ENCODE data around the gene RASSF3.
"Not testable (repeated sequence)": the region's sequence is repeated elsewhere in the genome, so short reads cannot be mapped to it uniquely, and the experiment has no call there.

Gene RASSF3

DNA sequence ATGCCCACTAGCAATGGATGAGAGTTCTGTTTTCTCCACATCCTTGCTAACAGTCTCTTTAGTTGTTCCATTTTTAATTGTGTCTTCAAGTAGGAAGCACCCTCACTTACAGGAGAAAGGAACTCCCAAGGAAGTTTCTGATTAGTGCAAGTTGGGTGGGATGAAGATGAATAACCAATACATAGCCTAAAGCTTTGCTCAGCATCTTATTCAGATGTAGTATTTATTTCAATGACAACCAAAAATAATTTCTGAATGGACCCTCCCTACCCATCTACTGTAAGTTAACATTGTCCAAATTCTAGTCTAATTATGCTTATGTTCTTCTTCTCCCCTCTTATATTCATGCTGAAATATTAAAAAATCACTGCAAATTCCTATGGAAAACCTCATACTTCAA is 36.0 kb downstream of the RASSF3 start:
- TF ChIP-seq, protein P1, sequence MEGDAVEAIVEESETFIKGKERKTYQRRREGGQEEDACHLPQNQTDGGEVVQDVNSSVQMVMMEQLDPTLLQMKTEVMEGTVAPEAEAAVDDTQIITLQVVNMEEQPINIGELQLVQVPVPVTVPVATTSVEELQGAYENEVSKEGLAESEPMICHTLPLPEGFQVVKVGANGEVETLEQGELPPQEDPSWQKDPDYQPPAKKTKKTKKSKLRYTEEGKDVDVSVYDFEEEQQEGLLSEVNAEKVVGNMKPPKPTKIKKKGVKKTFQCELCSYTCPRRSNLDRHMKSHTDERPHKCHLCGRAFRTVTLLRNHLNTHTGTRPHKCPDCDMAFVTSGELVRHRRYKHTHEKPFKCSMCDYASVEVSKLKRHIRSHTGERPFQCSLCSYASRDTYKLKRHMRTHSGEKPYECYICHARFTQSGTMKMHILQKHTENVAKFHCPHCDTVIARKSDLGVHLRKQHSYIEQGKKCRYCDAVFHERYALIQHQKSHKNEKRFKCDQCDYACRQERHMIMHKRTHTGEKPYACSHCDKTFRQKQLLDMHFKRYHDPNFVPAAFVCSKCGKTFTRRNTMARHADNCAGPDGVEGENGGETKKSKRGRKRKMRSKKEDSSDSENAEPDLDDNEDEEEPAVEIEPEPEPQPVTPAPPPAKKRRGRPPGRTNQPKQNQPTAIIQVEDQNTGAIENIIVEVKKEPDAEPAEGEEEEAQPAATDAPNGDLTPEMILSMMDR (IDR thresholded peaks at IDR 0.05; ENCODE audit: low read depth, low read length, missing control alignments), result no peak
- H3K4me3 ChIP-seq (replicated peaks; ENCODE audit: low read depth, low read length), result no peak overlapping the region
- DNase-seq (ENCODE audit: extremely low read depth, low read depth), result no peak

DNA sequence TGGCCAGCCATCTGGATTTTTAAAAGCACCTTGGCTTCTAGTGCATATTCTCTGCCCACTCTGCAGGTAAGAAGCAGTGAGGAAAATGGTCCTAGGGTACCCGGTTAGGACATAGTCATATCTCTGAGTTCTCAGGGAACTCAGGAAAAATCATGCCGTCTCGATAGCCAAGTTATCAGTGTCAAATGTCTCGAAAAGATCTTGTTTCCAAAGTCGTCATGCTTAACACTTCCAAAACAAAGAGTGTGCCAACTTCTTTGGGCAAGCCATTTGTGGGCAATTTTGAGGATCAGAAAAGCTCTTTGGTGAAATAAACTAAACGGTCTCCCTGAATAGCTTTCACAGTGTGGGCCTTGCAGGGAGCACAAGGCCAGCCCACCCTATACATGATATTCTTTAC is 39.2 kb downstream of the RASSF3 start:
- no peak for DNase-seq (ENCODE audit: extremely low read depth, low read depth)
- TF ChIP-seq, protein P1 (IDR thresholded peaks at IDR 0.05; ENCODE audit: low read depth, low read length, missing control alignments), result no peak
- no peak overlapping the region for H3K4me3 ChIP-seq (replicated peaks; ENCODE audit: low read depth, low read length)

DNA sequence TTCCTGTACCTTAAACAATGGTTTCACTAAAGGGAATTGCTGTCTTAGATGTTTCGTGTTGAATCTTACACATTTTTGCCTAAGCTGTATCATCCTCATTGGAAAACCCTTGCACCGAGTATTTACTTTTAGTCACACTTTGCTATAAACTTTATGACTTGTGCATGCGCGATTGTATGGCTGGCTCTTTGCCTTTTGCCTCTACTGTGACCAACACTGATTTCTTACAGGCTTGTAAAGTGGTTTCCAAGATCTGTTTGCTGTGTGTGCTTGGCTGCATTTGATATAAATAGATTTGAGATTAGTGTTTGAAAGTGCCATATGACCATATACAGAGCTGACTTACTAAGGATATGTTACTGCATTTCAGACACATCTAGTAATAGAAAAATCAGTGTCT is 40.5 kb downstream of the RASSF3 start:
- no peak overlapping the region for H3K4me3 ChIP-seq (replicated peaks; ENCODE audit: low read depth, low read length)
- DNase-seq (ENCODE audit: extremely low read depth, low read depth), result no peak
- TF ChIP-seq, protein P1 (IDR thresholded peaks at IDR 0.05; ENCODE audit: low read depth, low read length, missing control alignments), result no peak

DNA sequence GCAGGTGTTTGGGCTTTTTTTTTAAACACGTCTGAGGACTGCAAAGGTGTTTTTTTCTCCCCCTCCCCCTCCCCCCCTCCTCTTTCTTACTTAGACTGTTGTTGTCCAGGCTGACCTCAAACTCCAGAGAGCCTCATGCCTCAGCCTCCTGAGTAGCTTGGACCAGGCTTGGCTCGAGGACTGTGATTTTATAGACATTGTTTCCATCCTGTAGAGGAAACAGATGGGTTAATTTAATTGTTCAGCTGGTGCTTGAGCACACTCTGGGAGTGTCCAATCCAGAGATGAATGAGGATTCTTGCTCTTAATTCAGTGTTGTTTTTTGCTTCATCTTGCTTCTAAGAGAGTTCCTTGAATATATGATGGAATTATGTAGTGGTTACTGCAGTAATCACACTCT is 42.1 kb downstream of the RASSF3 start:
- no peak overlapping the region for H3K4me3 ChIP-seq (replicated peaks; ENCODE audit: low read depth, low read length)
- DNase-seq (ENCODE audit: extremely low read depth, low read depth), result no peak
- TF ChIP-seq, protein P1 (IDR thresholded peaks at IDR 0.05; ENCODE audit: low read depth, low read length, missing control alignments), result no peak

DNA sequence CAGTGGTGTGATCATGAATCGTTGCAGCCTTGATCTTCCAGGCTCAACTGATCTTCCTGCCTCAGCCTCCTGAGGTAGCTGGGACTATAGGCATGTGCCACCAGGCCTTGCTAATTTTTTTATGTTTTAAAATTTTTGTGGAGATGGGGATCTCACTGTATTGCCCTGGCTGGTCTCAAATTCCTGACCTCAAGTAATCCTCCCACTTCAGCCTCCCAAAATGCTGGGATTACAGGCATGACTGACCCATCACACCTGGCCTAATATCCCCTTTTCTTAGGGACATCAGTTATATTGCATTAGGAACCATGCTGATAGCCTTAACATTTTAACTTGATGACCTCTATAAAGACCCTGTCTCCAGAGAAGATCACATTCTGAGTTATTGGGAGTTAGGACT is 42.8 kb downstream of the RASSF3 start:
- no peak overlapping the region for H3K4me3 ChIP-seq (replicated peaks; ENCODE audit: low read depth, low read length)
- DNase-seq (ENCODE audit: extremely low read depth, low read depth), result no peak
- TF ChIP-seq, protein P1 (IDR thresholded peaks at IDR 0.05; ENCODE audit: low read depth, low read length, missing control alignments), result no peak

DNA sequence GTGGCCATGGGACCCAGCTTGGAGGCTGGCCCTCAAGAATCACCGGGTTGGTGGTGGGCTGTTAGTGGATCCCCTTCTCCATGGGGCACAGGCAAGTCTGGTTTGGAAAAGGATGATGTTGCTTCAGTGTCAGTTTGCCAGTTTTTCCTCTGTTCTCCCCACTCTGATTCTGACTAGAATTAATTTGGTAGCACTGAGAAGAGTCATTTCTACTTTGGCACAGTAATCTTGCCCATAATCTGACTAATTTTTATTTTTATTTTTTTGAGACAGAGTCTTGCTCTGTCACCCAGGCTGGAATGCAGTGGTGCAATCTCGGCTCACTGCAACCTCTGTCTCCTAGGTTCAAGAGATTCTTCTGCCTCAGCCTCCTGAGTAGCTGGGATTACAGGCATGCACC is 43.6 kb downstream of the RASSF3 start:
- not testable (repeated sequence) for H3K4me3 ChIP-seq (replicated peaks; ENCODE audit: low read depth, low read length); DNase-seq (ENCODE audit: extremely low read depth, low read depth)

DNA sequence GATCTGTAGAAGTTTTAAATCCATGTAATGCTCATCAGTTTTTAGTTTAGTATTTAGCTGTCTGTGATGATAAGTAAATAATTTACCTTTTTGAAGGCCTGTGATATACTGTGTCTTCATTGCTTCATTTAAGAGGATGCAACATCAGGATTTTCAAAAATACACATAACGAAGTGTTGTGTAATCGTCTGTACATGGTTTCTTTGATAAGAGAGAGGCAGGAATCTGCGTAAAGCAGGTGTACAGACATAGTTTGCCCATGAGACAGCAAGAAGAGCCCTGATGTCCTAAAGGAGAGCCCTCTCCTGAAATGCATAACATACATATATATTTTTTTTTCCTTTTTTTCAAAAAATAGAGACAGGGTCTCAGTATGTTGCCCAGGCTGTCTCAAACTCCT is 44.8 kb downstream of the RASSF3 start:
- H3K4me3 ChIP-seq (replicated peaks; ENCODE audit: low read depth, low read length), result no peak overlapping the region
- no peak for DNase-seq (ENCODE audit: extremely low read depth, low read depth)
- TF ChIP-seq, protein P1 (IDR thresholded peaks at IDR 0.05; ENCODE audit: low read depth, low read length, missing control alignments), result no peak
